Smooth muscle cell (in vitro differentiated cells): ENCODE measurements around the gene FGG. TPM values are rescaled to one million over a fixed set of nuclear protein-coding genes. Genes with fewer than 3 reads are reported as not detected.

ENCODE experiments used
- DNase-seq: peaks from one replicate; lab custom pipeline; 2025; ENCODE audit not compliant: unreplicated experiment; lab: John Stamatoyannopoulos, UW
- H2AFZ ChIP-seq: fragments of 200-600 bp; sonication (generic); 2 replicates; pipeline ENCODE4 v1.6.0; 2016; ENCODE audit warnings: antibody characterized with exemption, low read depth, mild to moderate bottlenecking
- H3F3A ChIP-seq: fragments of 200-600 bp; sonication (generic); 2 replicates; pipeline ENCODE4 v1.6.0; 2017; ENCODE audit warnings: antibody characterized with exemption, low read depth
- H3K27ac ChIP-seq: fragments of 200-600 bp; sonication (generic); 2 replicates; pipeline ENCODE4 v1.5.1; 2016; ENCODE audit warnings: low read depth, mild to moderate bottlenecking
- H3K27me3 ChIP-seq: fragments of 200-600 bp; sonication (generic); 2 replicates; pipeline ENCODE4 v1.6.1; 2016; ENCODE audit warnings: low read depth, mild to moderate bottlenecking
- H3K36me3 ChIP-seq: fragments of 200-600 bp; sonication (generic); 2 replicates; pipeline ENCODE4 v1.5.1; 2016; ENCODE audit warnings: low read depth
- H3K4me1 ChIP-seq: fragments of 200-600 bp; sonication (generic); 2 replicates; pipeline ENCODE4 v1.5.1; 2016; ENCODE audit warnings: low read depth
- H3K4me2 ChIP-seq: fragments of 200-600 bp; sonication (generic); 2 replicates; pipeline ENCODE4 v1.6.0; 2016; ENCODE audit warnings: mild to moderate bottlenecking
- H3K4me3 ChIP-seq: fragments of 200-600 bp; sonication (generic); 2 replicates; pipeline ENCODE4 v1.5.1; 2016; ENCODE audit warnings: mild to moderate bottlenecking
- H3K79me2 ChIP-seq: fragments of 200-600 bp; sonication (generic); 2 replicates; pipeline ENCODE4 v1.6.0; 2016; ENCODE audit warnings: low read depth, mild to moderate bottlenecking
- H3K9ac ChIP-seq: fragments of 200-600 bp; sonication (generic); 2 replicates; pipeline ENCODE4 v1.6.0; 2016; ENCODE audit warnings: low read depth
- H3K9me3 ChIP-seq: fragments of 200-600 bp; sonication (generic); replicated peaks from 2 replicates; pipeline ENCODE4 v1.5.1; 2016; ENCODE audit warnings: low read depth
- H4K20me1 ChIP-seq: fragments of 200-600 bp; sonication (generic); 2 replicates; pipeline ENCODE4 v1.6.0; 2016; ENCODE audit warnings: low read depth
- CTCF ChIP-seq: fragments of 200-600 bp; sonication (generic); IDR thresholded peaks from 2 replicates; pipeline ENCODE4 v1.5.1; 2017; ENCODE audit warnings: borderline replicate concordance, mild to moderate bottlenecking, antibody characterized with exemption; ENCODE audit not compliant: insufficient read depth, poor library complexity, severe bottlenecking
- WGBS: methylation state at CpG from one replicate; pipeline ENCODE4 v1.1.7; 2016; ENCODE audit warnings: low lambda C conversion rate; 5-methylcytosine and 5-hydroxymethylcytosine counted together
- polyA plus RNA-seq: library from polyadenylated mRNA; unstranded; fragments of >200 nt; fragmentation: Nextera tagmentation; extraction: Ambion mirVana; gene quantifications from 2 replicates; pipeline ENCODE4 v1.2.1, GENCODE V29; 2016
- total RNA-seq: library from RNA; depleted of rRNA; stranded (reverse); fragments of >200 nt; gene quantifications from 2 replicates; pipeline ENCODE4 v1.2.3, GENCODE V29; 2014

FGG gene
- total and polyA plus RNA-seq, 2 experiments from 2014 or later: 0.77 TPM; not detected in 1

DNA sequence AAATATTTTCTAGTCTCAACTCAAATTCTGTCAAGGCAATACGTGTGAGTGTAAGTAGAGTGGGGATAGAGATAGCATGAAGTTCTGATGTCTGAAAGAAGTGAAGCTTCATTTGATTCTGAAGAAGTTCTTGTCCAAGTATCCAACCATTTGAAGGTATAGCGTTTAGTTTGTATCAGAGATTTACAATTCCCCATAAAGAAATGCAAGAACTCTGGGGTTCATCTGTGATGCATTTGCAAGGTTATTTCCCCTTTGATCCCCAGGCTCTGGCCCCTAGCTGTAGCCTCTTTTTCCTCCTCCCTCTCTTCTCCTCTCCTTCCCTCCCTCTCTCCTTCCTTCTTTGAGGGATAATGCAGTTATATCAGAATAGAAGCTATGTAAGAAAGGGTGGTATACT, 29.7 kb downstream of the FGG start:
- no peak overlapping the region for H3K4me2 ChIP-seq
- H4K20me1 ChIP-seq: no peaks in the 10 kb centered on the region
- DNase-seq: no peak
- H3K27ac ChIP-seq: no peak overlapping the region
- H3F3A ChIP-seq: no peaks in the 10 kb centered on the region
- no peaks in the 10 kb centered on the region for H3K9me3 ChIP-seq
- no peaks in the 10 kb centered on the region for H3K4me1 ChIP-seq
- no peak overlapping the region for H3K4me3 ChIP-seq
- H3K79me2 ChIP-seq: no peaks in the 10 kb centered on the region
- H2AFZ ChIP-seq: no peak overlapping the region
- TF ChIP-seq CTCF: no peak
- H3K9ac ChIP-seq: no peak overlapping the region
- H3K27me3 ChIP-seq: no peaks in the 10 kb centered on the region
- 57% methylated on average over 2 of the region's 2 CpGs for WGBS
- no peaks in the 10 kb centered on the region for H3K36me3 ChIP-seq

GRCh38 chr4:154579927-154580326, 32.5 kb downstream of the FGG start:
- Histone ChIP-seq H3K4me3 (no peak overlapping the region), H3F3A (no peaks in the 10 kb centered on the region), H3K27ac (no peak overlapping the region), H3K4me1 (no peaks in the 10 kb centered on the region), H3K79me2 (no peaks in the 10 kb centered on the region), H3K36me3 (no peaks in the 10 kb centered on the region), H3K9ac (no peak overlapping the region), H3K4me2 (no peak overlapping the region), H3K9me3 (no peaks in the 10 kb centered on the region), H2AFZ (no peak overlapping the region), H4K20me1 (no peaks in the 10 kb centered on the region), H3K27me3 (no peaks in the 10 kb centered on the region)
- no peak for TF ChIP-seq CTCF
- DNase-seq: no peak

DNA sequence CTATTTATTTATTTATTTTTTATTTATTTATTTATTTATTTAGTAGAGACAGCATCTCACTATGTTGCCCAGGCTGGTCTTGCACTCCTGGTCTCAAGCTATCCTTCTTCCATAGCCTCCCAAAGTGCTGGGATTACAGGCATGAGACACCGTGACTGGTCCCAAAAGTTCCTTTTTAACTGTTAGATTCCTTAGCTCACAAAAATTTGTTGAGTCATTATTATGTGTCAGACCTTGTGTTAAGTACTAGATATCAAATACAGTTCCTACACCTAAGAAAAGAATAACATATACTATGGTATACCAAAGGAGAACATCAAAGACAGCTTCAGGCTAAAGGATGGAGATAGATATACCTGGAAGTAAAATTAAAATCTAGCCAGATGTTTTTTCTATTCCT, 33.5 kb downstream of the FGG start:
- Histone ChIP-seq H3K79me2 (no peaks in the 10 kb centered on the region), H4K20me1 (no peaks in the 10 kb centered on the region), H3K4me2 (no peak overlapping the region), H3K9ac (no peak overlapping the region), H3K9me3 (no peaks in the 10 kb centered on the region), H3K27me3 (no peaks in the 10 kb centered on the region), H3K27ac (no peak overlapping the region), H2AFZ (no peak overlapping the region), H3K4me3 (no peak overlapping the region), H3K36me3 (no peaks in the 10 kb centered on the region), H3F3A (no peaks in the 10 kb centered on the region), H3K4me1 (no peaks in the 10 kb centered on the region)
- DNase-seq: no peak
- WGBS: 74% methylated on average over 1 of the region's 1 CpG
- no peak for TF ChIP-seq CTCF

GRCh38 chr4:154577324-154577723, 35.1 kb downstream of the FGG start:
- Histone ChIP-seq H3K4me2 (no peak overlapping the region), H3K36me3 (no peaks in the 10 kb centered on the region), H4K20me1 (no peaks in the 10 kb centered on the region), H3K79me2 (no peaks in the 10 kb centered on the region), H3K27ac (no peak overlapping the region), H3K9ac (no peak overlapping the region), H3K4me3 (no peak overlapping the region), H3K27me3 (no peaks in the 10 kb centered on the region), H2AFZ (no peak overlapping the region), H3F3A (no peaks in the 10 kb centered on the region), H3K9me3 (no peaks in the 10 kb centered on the region), H3K4me1 (no peaks in the 10 kb centered on the region)
- TF ChIP-seq CTCF: no peak
- no peak for DNase-seq
- WGBS: 94% methylated on average over 2 of the region's 2 CpGs
